ENCODE data around the gene LDLRAD4.
"Not testable (repeated sequence)": the region's sequence is repeated elsewhere in the genome, so short reads cannot be mapped to it uniquely, and the experiment has no call there.

The LDLRAD4 gene

GRCh38 chr18:13658436-13659204 lies 440.1 kb downstream of the LDLRAD4 start:
- DNase-seq: no peak

GRCh38 chr18:13660510-13660909 lies 441.9 kb downstream of the LDLRAD4 start:
- DNase-seq: no peak

- no peak for DNase-seq
Measured at GRCh38 chr18:13661051-13661778, 442.7 kb downstream of the LDLRAD4 start.

GRCh38 chr18:13661779-13662256 lies 443.3 kb downstream of the LDLRAD4 start:
- DNase-seq: no peak

GRCh38 chr18:13672657-13673056 lies 454.1 kb downstream of the LDLRAD4 start:
- DNase-seq: no peak

GRCh38 chr18:13676471-13676870 lies 457.9 kb downstream of the LDLRAD4 start:
- no peak for DNase-seq

- not testable (repeated sequence) for DNase-seq
Measured at GRCh38 chr18:13677350-13677749, 458.8 kb downstream of the LDLRAD4 start.

GRCh38 chr18:13680612-13681011 lies 462.1 kb downstream of the LDLRAD4 start:
- no peak for DNase-seq

- DNase-seq: no peak
Measured at GRCh38 chr18:13681701-13682100, 463.1 kb downstream of the LDLRAD4 start.

- DNase-seq: no peak
Measured at GRCh38 chr18:13684546-13684945, 466.0 kb downstream of the LDLRAD4 start.

- DNase-seq: no peak
Measured at GRCh38 chr18:13688191-13689136, 469.9 kb downstream of the LDLRAD4 start.

- not testable (repeated sequence) for DNase-seq
Measured at GRCh38 chr18:13690060-13690459, 471.5 kb downstream of the LDLRAD4 start.

GRCh38 chr18:13695337-13695736 lies 476.8 kb downstream of the LDLRAD4 start:
- not testable (repeated sequence) for DNase-seq

- no peak for DNase-seq
Measured at GRCh38 chr18:13696961-13697360, 478.4 kb downstream of the LDLRAD4 start.

- no peak for DNase-seq
Measured at GRCh38 chr18:13700153-13700552, 481.6 kb downstream of the LDLRAD4 start.

Data from DMS79 (cell line).